Measurements from ENCODE around the gene RAD23B.

Gene RAD23B

GRCh38 chr9:107269254-107269653 lies 13.8 kb upstream of the RAD23B start:
- no peak for DNase-seq

- no peak for DNase-seq
These were observed 13.4 kb upstream of the RAD23B start for GRCh38 chr9:107269681-107270080.

- no peak for DNase-seq
These were observed 13.0 kb upstream of the RAD23B start for GRCh38 chr9:107270082-107270481.

GRCh38 chr9:107270580-107270979 lies 12.5 kb upstream of the RAD23B start:
- DNase-seq, result no peak

- DNase-seq, result no peak
These were observed 9.4 kb upstream of the RAD23B start for GRCh38 chr9:107273634-107274033.

- DNase-seq, result no peak
These were observed 9.0 kb upstream of the RAD23B start for GRCh38 chr9:107274096-107274495.

GRCh38 chr9:107274953-107275422 lies 8.1 kb upstream of the RAD23B start:
- no peak for DNase-seq

GRCh38 chr9:107275530-107275929 lies 7.5 kb upstream of the RAD23B start:
- no peak for DNase-seq

GRCh38 chr9:107276966-107277710 lies 5.9 kb upstream of the RAD23B start:
- no peak for DNase-seq

- no peak for DNase-seq
These were observed 5.3 kb upstream of the RAD23B start for GRCh38 chr9:107277801-107278200.

- DNase-seq, result no peak
These were observed 4.0 kb upstream of the RAD23B start for GRCh38 chr9:107279086-107279485.

GRCh38 chr9:107280543-107280942 lies 2.5 kb upstream of the RAD23B start:
- no peak for DNase-seq

- DNase-seq, result no peak
These were observed 1.9 kb upstream of the RAD23B start for GRCh38 chr9:107281184-107281583.

GRCh38 chr9:107281922-107282667 lies 984 bp upstream of the RAD23B start:
- DNase-seq, result no peak

- DNase-seq, result peak; percentile 19 to 76 (median 29)
These were observed 841 bp downstream of the RAD23B start for GRCh38 chr9:107283623-107284616.

- DNase-seq, result no peak
These were observed 1.6 kb downstream of the RAD23B start for GRCh38 chr9:107284636-107285035.

- no peak for DNase-seq
These were observed 2.2 kb downstream of the RAD23B start for GRCh38 chr9:107285286-107285685.

- no peak for DNase-seq
These were observed 3.0 kb downstream of the RAD23B start for GRCh38 chr9:107286057-107286456.

GRCh38 chr9:107288701-107289100 lies 5.6 kb downstream of the RAD23B start:
- no peak for DNase-seq

- DNase-seq, result no peak
These were observed 7.5 kb downstream of the RAD23B start for GRCh38 chr9:107290619-107291018.

- DNase-seq, result no peak
These were observed 9.9 kb downstream of the RAD23B start for GRCh38 chr9:107292821-107293542.

GRCh38 chr9:107293543-107294085 lies 10.5 kb downstream of the RAD23B start:
- DNase-seq, result no peak

Measured in T-helper 1 cell (primary cell).